Measurements from ENCODE around the gene PIK3R2.

DNA sequence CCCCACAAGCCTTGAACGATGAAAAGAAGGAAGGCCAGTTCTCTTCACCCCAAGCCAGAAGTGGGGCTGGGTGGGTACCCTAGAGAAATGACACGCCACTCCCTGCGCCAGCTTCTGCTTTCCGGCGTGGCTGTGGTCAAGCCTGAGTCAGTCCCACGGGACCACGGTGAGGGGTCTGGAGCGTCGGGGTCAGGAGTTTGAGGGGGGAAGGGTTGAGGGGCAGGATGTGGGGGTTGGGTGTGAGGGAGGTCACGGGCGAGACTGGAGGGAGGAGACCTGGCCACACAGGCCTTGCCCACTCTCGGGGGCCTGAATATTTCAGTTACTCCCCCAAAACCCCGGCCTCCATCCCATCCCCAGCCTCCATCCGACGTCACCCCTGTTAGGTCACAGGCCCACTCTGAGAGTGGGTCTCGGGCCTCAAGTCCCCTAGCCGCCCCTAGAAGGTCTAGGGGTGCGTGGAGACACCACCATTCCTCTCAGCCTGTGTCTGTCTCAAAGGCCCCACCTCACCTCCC is 20.1 kb downstream of the PIK3R2 start:
- TF ChIP-seq EZH2 (IDR thresholded peaks at IDR 0.05; ENCODE audit: borderline replicate concordance, low read length), result no peak
- TF ChIP-seq, protein P1, sequence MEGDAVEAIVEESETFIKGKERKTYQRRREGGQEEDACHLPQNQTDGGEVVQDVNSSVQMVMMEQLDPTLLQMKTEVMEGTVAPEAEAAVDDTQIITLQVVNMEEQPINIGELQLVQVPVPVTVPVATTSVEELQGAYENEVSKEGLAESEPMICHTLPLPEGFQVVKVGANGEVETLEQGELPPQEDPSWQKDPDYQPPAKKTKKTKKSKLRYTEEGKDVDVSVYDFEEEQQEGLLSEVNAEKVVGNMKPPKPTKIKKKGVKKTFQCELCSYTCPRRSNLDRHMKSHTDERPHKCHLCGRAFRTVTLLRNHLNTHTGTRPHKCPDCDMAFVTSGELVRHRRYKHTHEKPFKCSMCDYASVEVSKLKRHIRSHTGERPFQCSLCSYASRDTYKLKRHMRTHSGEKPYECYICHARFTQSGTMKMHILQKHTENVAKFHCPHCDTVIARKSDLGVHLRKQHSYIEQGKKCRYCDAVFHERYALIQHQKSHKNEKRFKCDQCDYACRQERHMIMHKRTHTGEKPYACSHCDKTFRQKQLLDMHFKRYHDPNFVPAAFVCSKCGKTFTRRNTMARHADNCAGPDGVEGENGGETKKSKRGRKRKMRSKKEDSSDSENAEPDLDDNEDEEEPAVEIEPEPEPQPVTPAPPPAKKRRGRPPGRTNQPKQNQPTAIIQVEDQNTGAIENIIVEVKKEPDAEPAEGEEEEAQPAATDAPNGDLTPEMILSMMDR (IDR thresholded peaks at IDR 0.05; ENCODE audit: low read length), result no peak

Data from OCI-LY1 (cell line).